ENCODE measurements around the gene ENHO. TPM values are rescaled to one million over a fixed set of nuclear protein-coding genes. Genes with fewer than 3 reads are reported as not detected.

Gene ENHO
- total RNA-seq, 4 donors from 2014 or later, result 0.65 to 4.0 (median 2.7) TPM

DNA sequence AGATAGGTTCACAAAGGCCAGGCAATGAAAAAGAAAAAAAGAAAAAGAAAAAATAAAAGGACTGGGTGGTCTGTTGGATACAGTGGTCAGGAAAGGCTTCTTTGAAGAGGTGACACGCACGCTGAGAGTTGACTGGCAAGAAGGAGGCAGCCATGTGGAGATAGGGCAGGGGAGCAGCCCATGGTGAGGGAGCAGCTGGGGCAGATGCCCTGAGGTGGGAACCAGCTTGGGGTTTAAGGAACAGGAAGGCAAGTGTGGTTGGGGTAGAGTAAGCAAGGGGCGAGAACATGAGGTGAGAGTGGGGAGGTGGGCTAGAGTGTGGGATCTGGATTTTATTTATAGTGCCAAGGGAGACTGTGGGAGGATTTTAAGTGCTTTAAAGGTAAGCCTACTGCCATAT is 6.8 kb downstream of the ENHO start:
- WGBS, result 91% methylated on average over 3 of the region's 3 CpGs
- peak; percentile 16 to 44 for DNase-seq (ENCODE audit: low spot score in 2 of 2)

GRCh38 chr9:34514816-34515215 is 8.0 kb downstream of the ENHO start:
- no peaks in the 10 kb centered on the region for H3K27me3 ChIP-seq
- 90% methylated on average over 3 of the region's 3 CpGs for WGBS
- H3K27ac ChIP-seq, result no peak overlapping the region
- H3K4me3 ChIP-seq, result no peak overlapping the region
- DNase-seq (ENCODE audit: low spot score in 2 of 2), result peak; percentile 20 to 22
- H3K4me1 ChIP-seq, result peaks cover 47% of the 10 kb centered on the region
- H3K36me3 ChIP-seq, result no peaks in the 10 kb centered on the region
- TF ChIP-seq POLR2AphosphoS5 (IDR thresholded peaks at IDR 0.05) (no peak), EP300 (IDR thresholded peaks at IDR 0.05) (no peak), POLR2A (IDR thresholded peaks at IDR 0.05) (no peak)
- TF ChIP-seq, protein P1, sequence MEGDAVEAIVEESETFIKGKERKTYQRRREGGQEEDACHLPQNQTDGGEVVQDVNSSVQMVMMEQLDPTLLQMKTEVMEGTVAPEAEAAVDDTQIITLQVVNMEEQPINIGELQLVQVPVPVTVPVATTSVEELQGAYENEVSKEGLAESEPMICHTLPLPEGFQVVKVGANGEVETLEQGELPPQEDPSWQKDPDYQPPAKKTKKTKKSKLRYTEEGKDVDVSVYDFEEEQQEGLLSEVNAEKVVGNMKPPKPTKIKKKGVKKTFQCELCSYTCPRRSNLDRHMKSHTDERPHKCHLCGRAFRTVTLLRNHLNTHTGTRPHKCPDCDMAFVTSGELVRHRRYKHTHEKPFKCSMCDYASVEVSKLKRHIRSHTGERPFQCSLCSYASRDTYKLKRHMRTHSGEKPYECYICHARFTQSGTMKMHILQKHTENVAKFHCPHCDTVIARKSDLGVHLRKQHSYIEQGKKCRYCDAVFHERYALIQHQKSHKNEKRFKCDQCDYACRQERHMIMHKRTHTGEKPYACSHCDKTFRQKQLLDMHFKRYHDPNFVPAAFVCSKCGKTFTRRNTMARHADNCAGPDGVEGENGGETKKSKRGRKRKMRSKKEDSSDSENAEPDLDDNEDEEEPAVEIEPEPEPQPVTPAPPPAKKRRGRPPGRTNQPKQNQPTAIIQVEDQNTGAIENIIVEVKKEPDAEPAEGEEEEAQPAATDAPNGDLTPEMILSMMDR (IDR thresholded peaks at IDR 0.05), result no peak
- H3K9me3 ChIP-seq, result no peaks in the 10 kb centered on the region

More for the DNA sequence above, 6.8 kb downstream of the ENHO start:
- H3K4me3 ChIP-seq, result no peak overlapping the region
- peaks cover 40% of the 10 kb centered on the region for H3K4me1 ChIP-seq
- no peak overlapping the region for H3K27ac ChIP-seq
- no peaks in the 10 kb centered on the region for H3K9me3 ChIP-seq
- TF ChIP-seq, protein P1 (IDR thresholded peaks at IDR 0.05), result no peak
- no peak for TF ChIP-seq POLR2A (IDR thresholded peaks at IDR 0.05)
- no peak for TF ChIP-seq POLR2AphosphoS5 (IDR thresholded peaks at IDR 0.05)
- no peak for TF ChIP-seq EP300 (IDR thresholded peaks at IDR 0.05)
- no peaks in the 10 kb centered on the region for H3K27me3 ChIP-seq
- H3K36me3 ChIP-seq, result no peaks in the 10 kb centered on the region

DNA sequence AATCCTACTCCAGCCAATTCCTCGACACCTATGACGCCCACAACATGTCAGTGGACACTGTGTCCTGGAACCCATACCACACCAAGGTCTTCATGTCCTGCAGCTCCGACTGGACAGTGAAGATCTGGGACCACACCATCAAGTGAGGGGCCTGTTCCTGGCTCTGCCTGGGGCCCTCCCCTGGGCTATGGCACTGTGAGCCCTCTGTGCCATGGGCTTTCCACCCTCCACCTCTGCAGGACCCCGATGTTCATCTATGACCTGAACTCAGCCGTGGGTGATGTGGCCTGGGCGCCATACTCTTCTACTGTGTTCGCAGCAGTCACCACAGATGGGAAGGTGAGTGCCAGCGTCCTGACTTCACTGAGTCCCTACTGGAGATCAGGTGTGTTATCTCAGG is 8.4 kb downstream of the ENHO start:
- 94% methylated on average over 8 of the region's 8 CpGs for WGBS
- DNase-seq (ENCODE audit: low spot score in 2 of 2), result peak; percentile 58 to 65

DNA sequence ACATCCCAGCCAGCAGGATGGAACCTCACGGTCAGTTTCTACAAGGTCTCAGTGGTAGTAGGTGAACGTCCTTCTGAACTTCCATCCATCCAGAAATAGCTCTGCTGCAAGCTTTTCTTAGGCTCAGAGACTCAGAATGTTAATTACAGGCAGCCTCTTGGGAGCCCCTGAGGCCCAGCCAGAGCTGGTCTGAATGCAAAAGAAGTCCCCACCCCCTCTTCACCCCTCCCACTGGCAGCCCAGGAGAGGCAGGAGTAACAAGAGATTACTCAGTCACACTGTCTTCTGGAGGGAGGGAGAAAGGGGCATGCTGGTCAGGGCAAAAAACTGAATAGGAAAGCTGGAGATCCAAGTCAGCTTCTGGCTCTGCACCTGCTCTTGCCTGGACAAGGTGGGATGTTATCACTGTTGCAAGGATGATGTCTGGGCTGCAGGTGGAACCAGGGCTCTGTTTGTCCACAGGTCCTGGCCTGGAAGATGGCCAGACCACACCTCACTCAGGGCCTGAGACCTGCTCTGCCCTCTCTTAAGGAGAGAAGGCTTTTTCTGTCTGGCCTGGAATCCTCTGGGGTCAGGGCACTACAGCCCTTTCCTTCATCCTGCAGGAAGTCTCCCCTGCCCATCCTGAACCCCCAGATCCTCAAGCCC is 9.1 kb downstream of the ENHO start:
- TF ChIP-seq POLR2AphosphoS5 (IDR thresholded peaks at IDR 0.05), result no peak
- TF ChIP-seq, protein P1 (IDR thresholded peaks at IDR 0.05), result no peak
- TF ChIP-seq POLR2A (IDR thresholded peaks at IDR 0.05), result no peak
- no peak for TF ChIP-seq EP300 (IDR thresholded peaks at IDR 0.05)
- Histone ChIP-seq H3K9me3 (no peaks in the 10 kb centered on the region), H3K27ac (no peak overlapping the region), H3K27me3 (no peaks in the 10 kb centered on the region), H3K36me3 (no peaks in the 10 kb centered on the region), H3K4me1 (peaks cover 47% of the 10 kb centered on the region), H3K4me3 (no peak overlapping the region)
- 60% methylated on average over 2 of the region's 2 CpGs for WGBS
- DNase-seq (ENCODE audit: low spot score in 2 of 2), result peak in 1 of 2 donors; percentile 73

More for the DNA sequence above, 8.4 kb downstream of the ENHO start:
- no peaks in the 10 kb centered on the region for H3K9me3 ChIP-seq
- no peaks in the 10 kb centered on the region for H3K36me3 ChIP-seq
- no peak overlapping the region for H3K27ac ChIP-seq
- no peaks in the 10 kb centered on the region for H3K27me3 ChIP-seq
- no peak overlapping the region for H3K4me3 ChIP-seq
- peaks cover 47% of the 10 kb centered on the region for H3K4me1 ChIP-seq
- TF ChIP-seq, protein P1 (IDR thresholded peaks at IDR 0.05), result no peak
- TF ChIP-seq POLR2A (IDR thresholded peaks at IDR 0.05) (no peak), POLR2AphosphoS5 (IDR thresholded peaks at IDR 0.05) (no peak), EP300 (IDR thresholded peaks at IDR 0.05) (no peak)

DNA sequence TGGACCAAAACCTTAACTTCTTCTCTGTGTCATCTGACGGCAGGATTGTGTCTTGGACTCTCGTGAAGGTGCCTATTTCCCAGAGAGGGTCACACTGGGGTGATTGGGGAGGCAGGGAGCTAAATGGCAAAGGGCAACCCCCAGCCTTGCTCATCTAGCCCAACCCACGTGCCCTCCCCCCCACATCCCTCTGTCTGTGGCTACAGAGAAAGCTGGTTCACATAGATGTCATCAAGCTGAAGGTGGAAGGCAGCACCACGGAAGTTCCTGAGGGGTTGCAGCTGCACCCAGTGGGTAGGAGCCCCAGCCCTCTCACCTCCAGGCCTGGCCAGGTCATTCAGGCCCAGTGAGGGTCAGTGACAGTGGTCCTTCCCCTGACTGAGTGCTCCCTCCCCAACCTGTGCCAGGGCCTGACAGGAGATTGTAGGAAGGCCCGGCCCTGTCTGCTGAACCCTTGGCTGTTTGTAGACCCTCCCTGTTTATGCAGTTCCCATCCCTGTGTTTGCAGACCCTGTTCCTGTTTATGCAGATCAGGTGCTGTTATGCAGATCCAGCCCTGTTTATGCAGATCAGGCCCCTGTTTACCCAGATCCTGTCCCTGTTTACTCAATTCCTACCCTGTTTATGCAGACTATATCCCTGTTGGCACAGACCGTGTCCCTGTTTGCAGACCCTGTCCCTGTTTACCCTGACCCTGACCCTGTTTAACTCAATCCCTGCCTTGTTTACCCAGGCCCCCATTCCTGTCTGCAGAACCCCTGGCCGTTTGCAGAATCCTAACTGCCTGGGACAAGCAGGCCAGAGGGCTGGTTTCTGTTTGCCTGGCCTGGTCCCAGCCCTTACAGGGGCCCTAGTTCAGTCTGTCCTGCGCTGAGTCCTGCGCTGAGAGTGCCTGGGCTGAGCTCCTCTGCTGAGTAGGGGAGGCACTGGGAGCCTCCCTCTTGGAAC is 10.4 kb downstream of the ENHO start:
- peak in 1 of 2 donors; percentile 77 for DNase-seq (ENCODE audit: low spot score in 2 of 2)
- Histone ChIP-seq H3K36me3 (no peaks in the 10 kb centered on the region), H3K27me3 (no peaks in the 10 kb centered on the region), H3K4me3 (no peak overlapping the region), H3K9me3 (no peaks in the 10 kb centered on the region), H3K27ac (no peak overlapping the region), H3K4me1 (peaks cover 39% of the 10 kb centered on the region)
- TF ChIP-seq, protein P1 (IDR thresholded peaks at IDR 0.05), result no peak
- no peak for TF ChIP-seq EP300 (IDR thresholded peaks at IDR 0.05)
- TF ChIP-seq POLR2A (IDR thresholded peaks at IDR 0.05), result no peak
- TF ChIP-seq POLR2AphosphoS5 (IDR thresholded peaks at IDR 0.05), result no peak
- 52% methylated on average over 6 of the region's 9 CpGs for WGBS

Data from suprapubic skin (tissue), 4 donors.